BLaER1 treated with 17β-estradiol and CSF1 and Interleukin-3, amounts not matched to agents 10 nM and 100 nM (cell line): ENCODE results near the gene ADAMTSL1.

Experiments used
- H3K27ac ChIP-seq, 11 experiments: shearing (Covaris generic); formaldehyde crosslinking; 2 replicates each; pipeline ENCODE4 v1.8.1; 2022
- H3K27me3 ChIP-seq, 11 experiments: shearing (Covaris generic); formaldehyde crosslinking; 2 replicates each; pipeline ENCODE4 v1.8.1; 2022
- H3K36me3 ChIP-seq, 11 experiments: shearing (Covaris generic); formaldehyde crosslinking; 2 replicates each; pipeline ENCODE4 v1.8.1; 2022
- H3K4me1 ChIP-seq, 10 experiments: shearing (Covaris generic); formaldehyde crosslinking; 2 replicates each; pipeline ENCODE4 v1.8.1; 2022
- H3K4me2 ChIP-seq, 11 experiments: shearing (Covaris generic); formaldehyde crosslinking; 2 replicates each; pipeline ENCODE4 v1.8.1; 2022
- H3K4me3 ChIP-seq, 10 experiments: shearing (Covaris generic); formaldehyde crosslinking; 2 replicates each; pipeline ENCODE4 v1.8.1; 2022
- H3K9ac ChIP-seq, 11 experiments: shearing (Covaris generic); formaldehyde crosslinking; 2 replicates each; pipeline ENCODE4 v1.8.1; 2022
- H3K9me3 ChIP-seq, 11 experiments: shearing (Covaris generic); formaldehyde crosslinking; replicated peaks in 1 of 11; 2 replicates each; pipeline ENCODE4 v1.8.1; 2022
- H4K20me1 ChIP-seq, 11 experiments: shearing (Covaris generic); formaldehyde crosslinking; 2 replicates each; pipeline ENCODE4 v1.8.1; 2022
- Cebpa-rat ChIP-seq, 11 experiments: shearing (Covaris generic); IDR thresholded peaks; 2 replicates each; pipeline ENCODE4 v1.8.1; 2022

ADAMTSL1 gene

DNA sequence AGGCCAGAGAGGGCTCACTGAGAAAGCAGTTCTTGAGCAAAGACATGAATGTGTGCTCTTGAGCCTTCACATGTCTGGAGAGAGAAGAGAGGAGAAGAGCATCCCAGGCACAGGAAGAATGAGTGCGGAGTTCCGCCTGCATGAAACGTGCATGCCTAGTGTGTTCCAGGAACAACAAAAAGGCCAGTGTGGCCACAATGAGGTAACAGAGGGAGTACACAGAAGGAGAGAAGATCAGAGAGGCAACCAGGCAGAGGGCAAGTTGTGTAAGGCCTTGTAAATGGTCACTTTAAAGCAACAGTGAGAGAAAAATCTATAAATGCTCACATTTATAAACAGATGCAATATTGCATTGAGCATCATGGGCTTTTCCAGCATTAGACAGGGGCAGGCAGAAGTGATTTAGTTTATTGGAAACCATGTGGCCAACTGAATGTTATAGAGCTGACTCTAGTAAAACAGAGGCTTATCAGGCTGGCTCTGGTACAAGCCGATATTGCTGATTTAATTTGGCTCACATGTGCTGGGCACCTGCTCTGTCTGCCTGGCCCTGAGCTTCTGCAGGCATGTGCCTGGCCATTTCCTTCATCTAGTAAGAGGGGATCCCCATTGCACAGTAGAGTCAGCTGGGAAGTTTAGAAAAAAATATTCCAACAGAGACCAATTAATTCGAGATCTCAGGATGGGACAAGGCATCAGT is 373.8 kb downstream of the ADAMTSL1 start:
- no peak overlapping the region for H3K4me2 ChIP-seq
- no peaks in the 10 kb centered on the region for H4K20me1 ChIP-seq
- TF ChIP-seq Cebpa-rat (IDR thresholded peaks at IDR 0.05): no peak
- H3K4me3 ChIP-seq: no peak overlapping the region
- H3K27ac ChIP-seq: no peak overlapping the region
- H3K4me1 ChIP-seq: peaks cover 0 to 4% (median 0%) of the 10 kb centered on the region in 10 experiments; a peak in 1 of 20 replicates
- no peaks in the 10 kb centered on the region for H3K27me3 ChIP-seq
- no peaks in the 10 kb centered on the region for H3K36me3 ChIP-seq
- H3K9me3 ChIP-seq: peaks cover 0 to 8% (median 0%) of the 10 kb centered on the region in 11 experiments; a peak in 5 of 22 replicates
- no peak overlapping the region for H3K9ac ChIP-seq

DNA sequence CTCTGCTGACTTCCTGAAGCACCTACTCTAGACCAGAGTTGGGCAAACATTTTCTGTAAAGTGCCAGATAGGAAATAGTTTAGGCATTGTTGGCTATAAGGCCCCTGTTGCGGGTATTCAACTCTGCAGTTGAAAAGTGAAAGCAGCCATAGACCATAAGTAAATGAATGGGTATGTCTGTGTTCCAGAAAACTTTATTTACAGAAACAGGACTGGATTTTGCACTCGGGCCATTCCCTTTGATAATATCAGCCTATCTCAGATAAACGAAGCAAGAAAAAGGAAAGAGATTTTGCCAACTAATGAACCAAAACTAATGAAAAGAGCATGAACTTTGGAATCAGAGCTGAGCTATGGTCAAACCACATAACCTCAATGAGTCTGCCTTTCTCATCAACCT is 374.7 kb downstream of the ADAMTSL1 start:
- Histone ChIP-seq H3K9me3 (peaks cover 0 to 12% (median 0%) of the 10 kb centered on the region in 11 experiments; a peak in 6 of 22 replicates), H3K36me3 (no peaks in the 10 kb centered on the region), H3K27ac (no peak overlapping the region), H3K4me1 (peaks cover 0 to 4% (median 0%) of the 10 kb centered on the region in 10 experiments; a peak in 1 of 20 replicates), H4K20me1 (no peaks in the 10 kb centered on the region), H3K27me3 (no peaks in the 10 kb centered on the region), H3K9ac (no peak overlapping the region), H3K4me3 (no peak overlapping the region), H3K4me2 (no peak overlapping the region)
- no peak for TF ChIP-seq Cebpa-rat (IDR thresholded peaks at IDR 0.05)

DNA sequence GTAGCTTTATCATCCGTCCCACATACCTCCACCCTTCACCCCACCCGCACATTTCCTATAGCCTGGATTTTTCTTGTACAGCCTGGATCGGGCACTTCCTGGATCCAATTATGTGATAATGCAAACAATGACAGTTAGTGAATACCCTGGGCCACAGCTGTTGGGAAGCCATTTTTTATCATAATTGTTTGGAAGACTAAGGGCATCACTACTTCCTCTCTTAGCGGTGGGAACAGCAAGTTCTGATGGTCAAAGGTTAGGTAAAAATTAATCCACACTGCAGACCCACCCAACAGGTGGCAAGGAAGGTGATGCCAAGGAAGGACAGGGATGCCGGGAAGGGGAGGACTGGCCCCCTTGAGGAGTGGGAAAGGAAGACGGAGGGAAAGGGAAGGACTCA is 375.3 kb downstream of the ADAMTSL1 start:
- Histone ChIP-seq H3K4me1 (peaks cover 0 to 4% (median 0%) of the 10 kb centered on the region in 10 experiments; a peak in 1 of 20 replicates), H3K9ac (no peak overlapping the region), H3K9me3 (peaks cover 0 to 12% (median 0%) of the 10 kb centered on the region in 11 experiments; a peak in 6 of 22 replicates), H3K4me3 (no peak overlapping the region), H3K36me3 (no peaks in the 10 kb centered on the region), H3K27me3 (no peaks in the 10 kb centered on the region), H4K20me1 (no peaks in the 10 kb centered on the region), H3K4me2 (no peak overlapping the region), H3K27ac (no peak overlapping the region)
- TF ChIP-seq Cebpa-rat (IDR thresholded peaks at IDR 0.05): no peak

DNA sequence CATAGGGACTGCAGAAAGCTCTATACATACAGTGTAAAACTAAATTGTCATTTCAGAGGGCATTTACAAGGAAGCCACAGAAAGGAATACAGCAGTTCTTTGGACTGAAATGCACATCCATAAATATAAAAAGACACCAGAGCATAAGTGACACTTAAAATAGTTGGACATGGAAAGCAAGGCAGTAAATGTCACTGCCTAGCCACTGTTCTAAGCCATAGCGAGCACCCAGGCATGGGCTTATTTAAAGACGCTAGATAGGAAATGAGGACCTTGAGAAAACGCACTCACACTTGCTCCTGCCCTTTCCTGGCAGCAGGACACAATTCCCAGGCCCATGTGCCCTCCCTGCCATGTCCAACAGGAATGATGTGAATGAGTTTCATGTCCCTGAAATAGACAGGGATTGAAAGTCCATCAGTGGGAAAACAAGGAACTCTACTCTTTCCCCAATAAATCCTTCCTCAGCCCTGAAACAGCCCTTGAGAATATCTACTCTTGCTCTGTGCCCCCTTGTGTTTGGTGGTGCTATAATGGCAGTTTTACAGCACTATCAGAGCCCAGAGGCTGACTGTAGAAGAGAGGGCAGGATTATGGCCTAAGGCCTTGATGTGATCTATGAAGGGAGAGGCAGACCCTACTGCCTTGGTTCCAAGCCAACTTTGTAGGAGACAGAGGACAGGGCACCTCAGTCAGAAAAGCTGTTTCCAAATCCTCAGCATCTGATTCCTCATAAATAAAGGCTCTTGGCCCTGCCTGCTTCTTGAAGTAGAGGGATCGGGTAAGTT is 376.1 kb downstream of the ADAMTSL1 start:
- H3K4me2 ChIP-seq: no peak overlapping the region
- H3K9ac ChIP-seq: no peak overlapping the region
- no peak overlapping the region for H3K4me3 ChIP-seq
- TF ChIP-seq Cebpa-rat (IDR thresholded peaks at IDR 0.05): no peak
- no peaks in the 10 kb centered on the region for H4K20me1 ChIP-seq
- H3K4me1 ChIP-seq: peaks cover 0 to 4% (median 0%) of the 10 kb centered on the region in 10 experiments; a peak in 1 of 20 replicates
- no peaks in the 10 kb centered on the region for H3K27me3 ChIP-seq
- no peaks in the 10 kb centered on the region for H3K36me3 ChIP-seq
- peaks cover 0 to 10% (median 0%) of the 10 kb centered on the region in 11 experiments; a peak in 6 of 22 replicates for H3K9me3 ChIP-seq
- H3K27ac ChIP-seq: no peak overlapping the region

DNA sequence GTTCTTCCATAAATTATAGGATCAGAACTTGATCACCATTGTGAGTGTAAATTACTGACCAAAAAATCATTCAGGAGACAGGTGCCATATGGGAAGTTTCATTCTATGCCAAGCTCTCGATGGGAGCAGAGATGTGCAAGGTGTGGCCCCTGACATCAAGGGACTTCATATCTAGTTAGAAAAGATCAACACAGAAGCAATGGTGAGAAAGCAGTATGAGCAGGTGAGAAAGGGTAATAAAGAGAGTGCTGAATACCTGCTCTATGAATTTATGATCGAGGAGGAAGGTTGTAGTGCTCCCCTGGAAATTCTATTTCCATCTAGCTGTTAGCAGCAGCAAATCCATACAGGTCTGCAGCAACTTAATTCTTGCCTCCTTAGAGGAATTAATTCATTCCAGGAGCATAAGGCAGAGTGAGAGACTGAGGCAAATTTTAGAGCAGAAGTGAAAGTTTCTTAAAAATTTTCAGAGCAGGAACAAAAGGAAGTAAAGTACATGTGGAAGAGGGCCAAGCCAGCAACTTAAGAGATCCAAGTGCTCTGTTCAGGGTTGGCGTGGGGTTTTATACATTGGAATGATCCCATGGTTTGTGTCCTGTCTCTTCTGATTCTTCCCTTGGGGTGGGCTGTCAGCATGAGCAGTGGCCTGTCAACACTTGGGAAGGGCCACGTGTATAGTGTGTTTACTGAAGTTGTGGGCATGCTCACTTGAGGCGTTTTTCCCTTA is 377.3 kb downstream of the ADAMTSL1 start:
- H3K36me3 ChIP-seq: no peaks in the 10 kb centered on the region
- no peak overlapping the region for H3K27ac ChIP-seq
- peaks cover 0 to 7% (median 0%) of the 10 kb centered on the region in 11 experiments; a peak in 1 of 22 replicates for H3K9me3 ChIP-seq
- H3K27me3 ChIP-seq: no peaks in the 10 kb centered on the region
- H3K4me2 ChIP-seq: peak overlapping the region in 1 of 11 experiments; percentile 30; a peak in 2 of 22 replicates
- H3K4me3 ChIP-seq: no peak overlapping the region
- no peak overlapping the region for H3K9ac ChIP-seq
- TF ChIP-seq Cebpa-rat (IDR thresholded peaks at IDR 0.05): no peak
- no peaks in the 10 kb centered on the region for H4K20me1 ChIP-seq
- H3K4me1 ChIP-seq: peaks cover 0 to 4% (median 0%) of the 10 kb centered on the region in 10 experiments; a peak in 1 of 20 replicates

DNA sequence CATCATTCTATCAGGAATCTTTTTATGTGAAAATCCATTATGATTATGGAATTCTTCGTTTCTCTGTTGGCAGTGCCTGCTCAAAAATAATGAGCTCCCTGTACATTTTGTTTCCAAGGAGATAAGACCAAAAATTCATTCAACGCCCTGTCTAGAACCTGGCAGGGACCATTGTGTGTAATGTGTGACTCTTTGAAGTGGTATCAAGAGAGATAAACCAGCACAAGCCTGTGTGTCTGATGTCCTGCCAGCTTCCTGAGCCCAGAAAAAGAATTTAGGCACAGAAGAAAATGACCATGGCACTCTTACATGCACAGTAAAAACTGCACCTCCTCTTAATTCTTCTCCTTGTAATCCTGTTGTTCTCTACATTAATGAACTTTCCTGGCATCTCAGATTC is 381.7 kb downstream of the ADAMTSL1 start:
- no peak overlapping the region for H3K27ac ChIP-seq
- no peaks in the 10 kb centered on the region for H3K36me3 ChIP-seq
- no peak for TF ChIP-seq Cebpa-rat (IDR thresholded peaks at IDR 0.05)
- H3K9me3 ChIP-seq: peaks cover 0 to 7% (median 0%) of the 10 kb centered on the region in 11 experiments; a peak in 1 of 22 replicates
- no peak overlapping the region for H3K9ac ChIP-seq
- peaks cover 0 to 4% (median 0%) of the 10 kb centered on the region in 10 experiments; a peak in 1 of 20 replicates for H3K4me1 ChIP-seq
- no peak overlapping the region for H3K4me3 ChIP-seq
- no peak overlapping the region for H3K4me2 ChIP-seq
- H4K20me1 ChIP-seq: no peaks in the 10 kb centered on the region
- H3K27me3 ChIP-seq: no peaks in the 10 kb centered on the region

DNA sequence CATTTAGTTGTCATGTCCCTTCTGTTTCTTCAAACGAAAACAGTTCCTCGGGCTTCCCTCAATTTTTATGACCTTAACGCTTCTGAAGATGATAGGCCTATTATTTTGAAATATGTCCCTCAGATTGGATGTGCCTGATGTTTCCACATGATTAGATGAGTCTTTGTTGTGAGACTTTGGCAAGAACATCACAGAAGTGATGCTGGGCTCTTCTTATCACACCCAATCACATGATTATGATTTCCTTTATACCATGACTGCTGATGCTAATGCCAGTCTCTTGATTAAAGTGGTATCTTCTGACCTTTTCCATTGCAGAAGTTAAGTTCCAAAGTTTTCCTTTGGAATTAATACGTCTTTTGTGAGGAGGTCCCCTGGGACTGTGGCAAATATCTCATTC is 383.4 kb downstream of the ADAMTSL1 start:
- Histone ChIP-seq H3K9me3 (peaks cover 0 to 7% (median 0%) of the 10 kb centered on the region in 11 experiments; a peak in 1 of 22 replicates), H3K27ac (no peak overlapping the region), H3K4me1 (no peaks in the 10 kb centered on the region), H3K9ac (no peak overlapping the region), H3K36me3 (no peaks in the 10 kb centered on the region), H3K4me2 (no peak overlapping the region), H3K27me3 (no peaks in the 10 kb centered on the region), H4K20me1 (no peaks in the 10 kb centered on the region), H3K4me3 (no peak overlapping the region)
- TF ChIP-seq Cebpa-rat (IDR thresholded peaks at IDR 0.05): no peak

DNA sequence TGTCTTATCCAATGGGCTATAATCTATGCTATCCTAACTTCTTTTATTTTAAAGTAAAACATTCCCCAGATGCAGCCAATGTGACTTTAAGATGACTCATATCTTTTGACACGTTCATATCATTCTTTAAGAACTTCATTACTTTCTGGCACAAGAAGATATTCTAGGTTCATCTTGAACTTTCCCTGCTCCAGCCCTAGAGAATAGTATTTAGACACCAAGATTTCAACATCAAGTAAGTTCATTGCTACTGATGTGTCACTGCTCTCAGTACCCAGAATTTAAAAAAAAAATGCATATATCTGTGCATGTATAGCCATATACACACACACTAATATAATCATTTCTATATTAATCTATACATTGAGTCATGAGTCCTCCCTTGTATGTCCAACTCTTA is 383.8 kb downstream of the ADAMTSL1 start:
- Histone ChIP-seq H3K36me3 (no peaks in the 10 kb centered on the region), H4K20me1 (no peaks in the 10 kb centered on the region), H3K4me2 (no peak overlapping the region), H3K27ac (no peak overlapping the region), H3K9ac (no peak overlapping the region), H3K27me3 (no peaks in the 10 kb centered on the region), H3K9me3 (peaks cover 0 to 7% (median 0%) of the 10 kb centered on the region in 11 experiments; a peak in 1 of 22 replicates), H3K4me1 (no peaks in the 10 kb centered on the region), H3K4me3 (no peak overlapping the region)
- no peak for TF ChIP-seq Cebpa-rat (IDR thresholded peaks at IDR 0.05)
